ENCODE measurements around the gene MEIG1.
"Not testable (repeated sequence)": the region's sequence is repeated elsewhere in the genome, so short reads cannot be mapped to it uniquely, and the experiment has no call there.

The MEIG1 gene

GRCh38 chr10:14954934-14955333 lies 4.3 kb upstream of the MEIG1 start:
- no peak for DNase-seq (ENCODE audit: low spot score)

DNA sequence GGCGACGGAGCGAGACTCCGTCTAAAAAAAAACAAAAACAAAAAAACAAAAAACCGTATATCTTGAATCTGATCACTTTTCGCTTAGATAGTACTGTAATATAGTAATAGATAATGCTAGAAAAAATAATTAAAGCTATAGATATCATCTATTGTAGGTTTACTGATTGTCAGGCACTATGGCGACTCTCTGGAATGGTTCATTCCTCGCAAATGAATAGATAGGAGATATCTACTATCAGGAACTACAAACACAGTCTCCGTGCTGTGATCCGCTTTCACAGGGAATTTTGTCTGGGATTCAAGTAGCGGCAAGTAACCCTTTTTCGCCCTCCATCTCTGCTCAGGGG lies 342 bp upstream of the MEIG1 start:
- no peak for DNase-seq (ENCODE audit: low spot score)

DNA sequence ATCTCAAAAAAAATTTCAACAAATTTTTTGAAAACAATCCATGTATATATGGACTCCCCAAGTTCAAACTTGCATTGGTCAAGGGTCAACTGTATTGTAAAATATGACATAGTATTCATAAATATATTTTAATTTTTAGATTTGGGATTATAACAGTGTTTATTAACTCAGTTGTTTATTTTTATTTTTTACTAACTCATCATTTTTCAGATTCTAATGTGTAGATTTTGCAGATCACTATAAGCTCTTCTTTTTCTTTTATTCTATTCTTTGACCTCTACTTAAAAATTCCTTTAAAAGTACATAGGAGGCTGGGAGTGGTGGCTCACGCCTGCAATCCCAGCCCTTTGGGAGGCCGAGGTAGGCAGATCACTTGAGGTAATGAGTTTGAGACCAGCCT lies 8.7 kb downstream of the MEIG1 start:
- DNase-seq (ENCODE audit: low spot score) = no peak

DNA sequence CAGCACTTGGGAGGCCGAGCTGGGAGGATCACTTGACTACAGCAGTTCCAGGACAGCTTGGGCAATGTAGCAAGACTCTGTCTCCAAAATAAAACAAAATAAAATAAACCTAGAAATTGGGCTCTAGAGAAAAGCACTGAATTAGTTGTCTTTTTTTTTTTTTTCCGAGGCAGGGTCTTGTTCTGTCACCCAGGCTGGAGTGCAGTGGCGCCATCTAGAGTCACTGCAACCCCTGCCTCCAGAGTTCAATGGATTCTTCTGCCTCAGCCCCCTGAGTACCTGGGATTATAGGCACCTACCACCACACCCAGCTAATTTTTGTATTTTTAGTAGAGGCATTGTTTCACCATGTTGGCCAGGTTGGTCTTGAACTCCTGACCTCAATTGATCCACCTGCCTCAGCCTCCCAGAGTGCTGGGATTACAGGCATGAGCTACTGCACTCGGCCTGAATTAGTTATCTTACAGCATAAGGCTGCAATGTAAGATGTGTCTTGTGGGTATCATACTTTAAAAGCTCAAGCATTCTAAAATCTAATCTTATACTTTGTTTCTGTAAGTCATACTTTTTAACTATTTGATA lies 12.8 kb downstream of the MEIG1 start:
- DNase-seq (ENCODE audit: low spot score) = no peak

DNA sequence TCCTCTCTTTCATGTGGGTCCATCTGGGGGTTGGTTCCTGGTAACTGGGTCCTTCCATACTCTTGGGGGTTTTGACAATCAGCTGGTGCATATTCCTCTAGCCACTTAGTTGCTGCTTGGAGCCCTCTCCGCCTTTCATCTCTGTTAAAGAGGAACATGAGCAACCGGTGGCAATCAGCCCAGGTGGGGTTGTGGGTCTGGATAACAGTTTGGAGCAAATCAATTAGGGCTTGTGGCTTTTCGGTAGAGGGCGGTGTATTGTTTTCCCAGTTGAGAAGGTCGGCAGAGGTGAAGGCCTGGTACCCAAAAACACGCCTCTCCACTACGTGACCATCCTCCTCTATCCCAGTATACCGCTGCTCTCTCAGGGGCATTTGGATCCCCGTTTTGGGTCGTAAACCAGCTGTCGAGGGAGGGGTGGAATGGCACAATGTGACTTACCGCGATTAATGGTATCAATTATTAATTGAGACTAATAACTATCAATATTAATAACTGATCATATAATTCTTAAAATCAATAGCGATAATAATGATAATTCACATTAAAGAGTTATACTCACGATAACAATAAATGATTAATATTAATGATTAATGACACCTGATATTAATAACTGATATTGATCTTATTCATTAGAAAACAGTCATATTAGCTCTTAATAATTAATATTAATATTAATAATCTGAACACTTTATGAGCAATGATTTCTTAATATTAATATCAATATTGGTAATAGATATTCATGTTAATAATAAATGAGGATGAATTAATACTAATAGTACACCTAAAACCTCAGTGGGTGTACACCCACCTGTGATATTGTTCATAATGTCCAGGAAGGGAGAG lies 15.2 kb downstream of the MEIG1 start:
- not testable (repeated sequence) for DNase-seq (ENCODE audit: low spot score)

DNA sequence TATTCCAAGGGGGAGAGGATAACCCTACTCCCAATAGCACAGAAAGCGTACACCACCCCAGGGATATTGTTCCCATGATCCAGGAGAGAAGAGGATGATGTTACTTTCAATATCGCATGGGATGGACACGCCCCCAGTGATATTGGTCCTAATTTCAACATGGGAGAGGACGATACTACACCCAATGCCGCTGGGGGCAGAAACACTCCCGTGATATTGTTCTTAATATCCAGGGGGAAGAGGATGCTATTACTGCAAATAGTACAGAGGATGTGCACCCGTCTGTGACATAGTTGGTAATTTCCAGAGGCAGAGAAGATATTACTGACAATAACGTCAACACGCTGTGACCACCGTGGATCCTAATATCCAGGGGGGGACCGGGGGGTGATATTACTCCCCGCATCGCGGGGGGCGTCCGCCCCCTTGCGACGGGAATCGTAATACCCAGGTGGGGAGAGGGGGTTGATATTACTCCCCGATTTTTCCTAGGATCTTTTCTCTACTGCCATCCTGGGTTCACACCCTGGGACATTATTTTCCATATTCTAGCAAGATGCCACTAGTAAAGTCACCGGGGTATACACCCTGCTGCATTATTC lies 16.6 kb downstream of the MEIG1 start:
- DNase-seq (ENCODE audit: low spot score) = no peak

- DNase-seq (ENCODE audit: low spot score) = no peak
These were observed 23.6 kb downstream of the MEIG1 start for GRCh38 chr10:14982744-14983143.

GRCh38 chr10:14989552-14989951 lies 30.4 kb downstream of the MEIG1 start:
- not testable (repeated sequence) for DNase-seq (ENCODE audit: low spot score)

DNA sequence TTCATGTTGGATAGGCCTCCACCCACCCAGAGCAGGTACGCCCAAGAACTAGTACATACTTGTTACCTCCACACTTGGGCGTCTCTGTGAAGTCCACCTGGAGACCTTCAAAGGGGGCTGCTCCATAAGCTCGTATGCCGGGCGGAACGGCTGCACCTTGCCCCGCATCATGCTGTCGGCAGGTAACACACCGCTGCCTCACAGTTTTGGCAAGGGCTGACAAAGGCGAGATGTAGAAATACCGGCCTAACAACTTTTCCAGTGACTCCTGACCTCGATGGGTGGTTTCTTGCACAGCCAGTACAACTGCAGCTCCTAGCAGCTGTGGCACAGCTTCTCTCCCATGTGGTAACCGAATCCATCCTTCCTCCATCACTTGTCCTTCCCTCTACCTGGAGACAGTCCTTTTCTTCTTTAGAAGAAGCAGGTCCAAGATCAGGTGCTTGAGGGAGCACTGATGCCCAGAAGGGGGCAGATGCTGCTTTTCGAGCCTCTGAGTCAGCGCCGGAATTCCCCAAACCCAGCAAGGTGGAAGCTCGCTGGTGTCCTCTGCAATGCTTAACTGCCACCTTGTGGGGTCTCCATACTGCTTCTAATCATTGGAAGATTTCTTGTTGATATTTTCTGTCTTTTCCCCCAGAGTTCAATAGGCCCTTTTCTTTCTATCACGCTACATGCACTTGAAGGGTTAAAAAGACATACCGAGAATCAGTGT lies 32.0 kb downstream of the MEIG1 start:
- DNase-seq (ENCODE audit: low spot score) = not testable (repeated sequence)

- DNase-seq (ENCODE audit: low spot score) = not testable (repeated sequence)
These were observed 33.1 kb downstream of the MEIG1 start for GRCh38 chr10:14992336-14992735.

GRCh38 chr10:14993500-14994455 lies 34.6 kb downstream of the MEIG1 start:
- not testable (repeated sequence) for DNase-seq (ENCODE audit: low spot score)

DNA sequence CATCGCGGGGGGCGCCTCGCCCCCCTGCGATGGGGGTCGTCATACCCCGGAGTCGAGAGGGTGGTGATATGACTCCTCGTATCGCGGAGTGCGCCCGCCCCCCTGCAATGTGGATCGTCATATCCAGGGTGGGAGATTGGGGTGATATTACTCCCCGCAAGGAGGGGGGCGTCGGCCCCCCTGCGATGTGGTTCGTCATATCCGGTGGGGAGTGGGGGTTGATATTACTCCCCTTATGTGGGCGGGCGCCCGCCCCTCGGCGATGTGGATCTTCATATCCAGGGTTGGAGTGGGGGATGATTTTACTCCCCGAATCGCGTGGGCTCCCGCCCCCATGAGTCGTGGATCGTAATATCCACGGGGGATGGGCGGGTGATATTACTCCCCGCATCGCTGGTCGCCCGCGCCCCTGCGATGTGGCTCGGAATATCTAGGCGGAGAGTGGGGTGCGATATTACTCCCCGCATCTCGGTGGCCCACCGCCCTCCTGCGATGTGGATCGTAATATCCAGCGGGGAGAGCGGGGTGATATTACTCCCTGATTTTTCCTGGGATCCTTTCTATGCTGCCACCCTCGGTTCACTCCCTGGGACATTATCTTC lies 36.9 kb downstream of the MEIG1 start:
- DNase-seq (ENCODE audit: low spot score) = no peak

- DNase-seq (ENCODE audit: low spot score) = not testable (repeated sequence)
These were observed 54.3 kb downstream of the MEIG1 start for GRCh38 chr10:15013530-15013929.

DNA sequence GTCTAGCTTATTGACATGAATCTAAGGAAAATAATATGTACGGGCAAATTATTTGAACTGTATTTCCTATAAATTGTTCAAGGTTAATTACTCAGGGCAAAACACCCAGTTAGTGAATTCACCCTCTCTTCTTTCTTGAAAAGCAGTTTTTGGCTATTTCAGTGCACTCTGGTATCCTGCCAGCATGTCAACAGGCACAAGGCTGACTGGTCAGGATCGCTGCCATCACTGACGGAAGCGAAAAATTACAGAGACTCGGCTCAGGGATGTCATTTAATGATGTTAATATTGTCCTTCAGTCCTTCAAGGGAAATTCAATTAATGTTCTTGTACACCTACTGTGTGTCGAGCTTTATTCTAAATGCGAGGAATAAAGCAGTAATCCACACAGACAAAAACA lies 56.3 kb downstream of the MEIG1 start:
- no peak for DNase-seq (ENCODE audit: low spot score)

GRCh38 chr10:15020966-15021365 lies 61.8 kb downstream of the MEIG1 start:
- DNase-seq (ENCODE audit: low spot score) = not testable (repeated sequence)
